Activated naive CD4-positive, alpha-beta T cell treated with anti-CD3 and anti-CD28 coated beads, Interleukin-2, amount 50 U/mL, for 16 hours (primary cell): ENCODE results near the gene RPAP2.
A peak's percentile ranks its signal among the peaks of the same experiment; 100 is the strongest.
"Not testable (repeated sequence)": the region's sequence is repeated elsewhere in the genome, so short reads cannot be mapped to it uniquely, and the experiment has no call there.

Experiments used
- DNase-seq: peaks from one replicate; pipeline ENCODE4 v3.0.0-alpha.2; 2020

Gene RPAP2

DNA sequence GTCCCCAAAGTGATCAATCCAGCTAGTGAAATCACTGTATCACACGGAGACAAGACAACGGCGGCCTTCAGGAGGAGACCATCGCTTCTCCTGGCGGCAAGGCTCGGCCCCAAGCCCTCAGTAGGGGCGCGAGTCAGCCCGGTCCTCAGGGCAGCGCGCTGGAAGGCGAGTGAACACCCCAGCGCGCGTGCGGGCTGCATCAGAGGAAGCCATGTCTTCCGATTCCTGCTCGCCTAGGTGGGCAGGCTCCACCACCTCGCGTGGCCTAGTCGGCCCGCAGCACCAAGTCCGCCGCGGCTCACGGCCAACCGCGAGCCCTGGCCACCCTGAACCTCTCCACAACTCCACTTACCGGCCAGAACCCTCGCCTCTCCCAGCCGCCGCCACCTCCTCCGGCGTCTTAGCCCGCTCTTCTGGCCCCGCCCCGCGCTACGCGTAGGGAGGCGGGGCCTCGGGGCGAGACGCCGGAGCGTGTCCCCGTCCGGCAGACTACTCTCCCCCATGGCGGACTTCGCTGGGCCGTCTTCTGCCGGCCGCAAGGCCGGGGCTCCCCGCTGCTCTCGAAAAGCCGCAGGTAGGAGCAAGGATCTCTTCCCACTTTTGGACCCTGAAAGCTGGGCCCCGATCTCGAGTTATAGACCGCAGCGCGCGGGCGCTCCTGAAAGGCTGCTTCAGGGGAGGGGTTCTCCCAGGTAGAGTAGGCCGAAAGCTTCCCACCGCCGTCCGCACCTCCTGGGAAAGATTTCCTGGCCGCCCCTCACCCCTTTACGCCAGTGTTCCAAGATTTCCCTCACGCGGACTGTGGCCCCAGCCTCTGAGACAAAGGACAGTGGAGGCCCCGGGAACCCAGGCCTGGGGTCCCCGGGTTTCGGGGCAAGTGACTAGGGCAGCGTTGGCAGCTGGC, at the start of gene RPAP2, which contains the start of gene GLMN:
RPAP2 (plus strand) TSS at position 487 of the 904 bp plus-strand sequence; CDS start at position 502, 15 bp downstream.
GLMN (minus strand) TSS at position 415 of the 904 bp plus-strand sequence. CDS start 988 bp downstream, outside the sequence.
- peak; percentile 74 for DNase-seq

GRCh38 chr1:92254714-92255113, 44.1 kb upstream of the RPAP2 start:
- not testable (repeated sequence) for DNase-seq

- DNase-seq = no peak
Measured at GRCh38 chr1:92259350-92259749, 39.5 kb upstream of the RPAP2 start.

GRCh38 chr1:92262516-92262915, 36.3 kb upstream of the RPAP2 start:
- DNase-seq = no peak

DNA sequence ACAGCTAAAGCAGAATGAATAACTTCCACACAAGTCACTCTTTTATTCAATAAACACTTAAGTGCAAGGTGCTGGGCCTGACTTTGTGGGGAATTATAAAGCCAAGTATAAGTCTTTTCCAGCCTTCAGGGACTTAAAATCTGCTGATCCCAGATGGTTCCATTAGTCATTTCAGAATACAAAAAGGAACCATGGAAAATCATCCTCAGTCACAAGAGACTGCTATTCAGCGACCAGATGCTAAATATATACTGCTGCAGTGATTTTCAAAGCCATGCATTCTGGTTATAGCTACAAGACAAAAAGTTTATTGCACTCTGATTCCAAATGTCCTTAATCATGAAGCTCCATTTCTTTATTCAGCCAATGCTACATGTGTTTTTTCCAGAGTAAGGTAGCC, 25.8 kb upstream of the RPAP2 start:
- no peak for DNase-seq

DNA sequence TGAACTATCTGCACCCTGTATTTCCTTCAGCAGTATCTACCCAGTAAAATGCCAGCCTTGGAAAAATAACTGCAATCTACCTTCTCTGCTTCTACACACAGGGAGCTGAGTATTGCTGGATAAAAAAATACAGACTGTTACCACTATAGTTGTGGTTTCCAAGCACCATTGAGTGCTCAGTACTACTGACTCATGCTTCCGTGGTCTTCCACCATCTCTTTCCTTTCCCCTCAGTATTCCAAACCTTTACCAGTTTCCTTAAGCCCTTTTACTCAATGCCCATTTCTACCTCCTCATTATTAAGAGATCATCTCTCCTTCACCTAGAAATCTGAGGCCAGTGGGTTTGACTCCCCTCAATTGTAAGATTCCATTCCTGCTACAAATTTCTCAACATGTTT, 23.9 kb upstream of the RPAP2 start:
- no peak for DNase-seq

- no peak for DNase-seq
Measured at GRCh38 chr1:92276082-92276481, 22.8 kb upstream of the RPAP2 start.

- no peak for DNase-seq
Measured at GRCh38 chr1:92277105-92277723, 21.6 kb upstream of the RPAP2 start.

- DNase-seq = not testable (repeated sequence)
Measured at GRCh38 chr1:92279781-92280180, 19.1 kb upstream of the RPAP2 start.

GRCh38 chr1:92281411-92281810, 17.4 kb upstream of the RPAP2 start:
- DNase-seq = not testable (repeated sequence)

DNA sequence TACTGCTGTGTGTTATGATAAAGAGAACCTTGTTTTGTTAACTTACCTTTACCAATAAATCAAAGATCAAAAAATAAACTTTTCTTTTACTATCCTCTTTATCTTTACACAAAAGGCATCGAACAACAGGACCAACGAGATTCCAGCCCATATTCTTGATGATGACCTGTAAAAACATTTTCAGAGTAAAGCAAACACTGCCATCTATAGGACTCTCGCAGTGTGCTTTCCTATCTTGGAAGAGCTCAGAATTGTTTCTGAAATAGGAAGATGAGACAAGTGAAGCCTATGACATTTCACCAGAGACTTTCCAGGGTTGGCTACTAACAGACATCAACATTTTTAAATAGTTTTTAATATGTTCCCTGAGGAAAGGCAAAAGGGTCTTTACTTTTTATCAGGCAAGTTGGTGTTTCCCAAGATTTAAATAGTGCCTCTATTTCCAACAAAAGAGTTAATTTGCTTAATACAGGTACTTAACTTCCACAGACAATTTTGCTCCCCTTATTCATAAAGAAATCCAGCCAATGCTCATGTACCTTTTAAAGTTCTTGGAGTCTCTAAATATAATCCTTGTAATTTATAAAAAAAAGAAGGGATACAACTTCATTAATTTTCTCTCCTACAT, 7.4 kb upstream of the RPAP2 start:
- no peak for DNase-seq

DNA sequence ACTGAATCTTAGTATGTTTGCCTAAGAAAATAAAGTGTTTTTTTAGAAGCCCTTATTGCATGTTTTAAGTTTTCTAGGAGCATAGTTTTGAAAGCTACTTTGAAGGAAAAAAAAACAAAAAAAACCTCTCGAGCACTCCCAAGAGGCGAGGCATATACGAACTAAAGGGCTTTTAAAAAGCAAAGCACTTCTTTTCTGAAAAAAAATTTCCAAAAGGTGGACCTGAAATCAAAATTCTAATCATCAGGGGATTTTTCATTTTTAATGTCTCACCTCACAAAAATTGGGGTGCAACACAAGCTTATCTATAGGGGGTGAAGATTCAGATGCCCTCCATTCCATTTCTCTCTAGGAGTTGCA, 666 bp upstream of the RPAP2 start:
- no peak for DNase-seq

- no peak for DNase-seq
Measured at GRCh38 chr1:92299477-92300150, 755 bp downstream of the RPAP2 start.

- no peak for DNase-seq
Measured at GRCh38 chr1:92301021-92301420, 2.2 kb downstream of the RPAP2 start.

DNA sequence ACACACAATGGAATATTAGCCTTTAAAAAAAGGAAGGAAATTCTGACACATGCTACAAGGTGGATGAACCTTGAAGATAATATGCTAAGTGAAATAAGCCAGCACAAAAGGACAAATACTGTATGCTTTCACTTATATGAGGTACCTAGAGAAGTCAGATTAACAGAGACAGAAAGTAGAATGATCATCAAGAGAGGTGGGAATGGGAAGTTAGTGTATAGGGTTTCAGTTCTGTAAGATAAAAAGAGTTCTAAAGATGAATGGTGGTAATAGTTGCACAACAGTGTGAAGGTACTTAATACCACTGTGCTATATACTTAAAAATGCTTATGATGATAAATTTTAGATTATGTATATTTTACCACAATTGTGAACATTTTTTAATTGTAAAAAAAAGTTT, 7.2 kb downstream of the RPAP2 start:
- DNase-seq = no peak

GRCh38 chr1:92307980-92308379, 9.1 kb downstream of the RPAP2 start:
- DNase-seq = no peak

DNA sequence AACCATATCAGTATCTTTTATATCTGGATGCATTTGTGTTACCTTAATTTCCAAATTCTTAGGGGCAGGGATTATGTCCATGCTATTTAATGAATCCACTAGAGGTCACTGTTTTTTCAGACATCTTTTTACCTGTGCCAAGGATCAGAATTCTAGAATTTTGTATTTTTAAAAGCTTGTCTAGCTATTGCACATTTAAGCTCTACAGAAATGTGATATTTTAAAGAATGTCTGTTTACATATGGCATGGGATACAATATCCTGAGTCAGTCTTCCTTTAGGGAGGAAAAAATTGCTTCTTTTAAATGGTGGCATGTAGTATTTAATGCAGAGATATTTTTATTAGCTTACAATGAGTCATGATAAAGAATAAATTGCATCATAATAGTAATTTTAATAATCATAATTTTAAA, 11.3 kb downstream of the RPAP2 start:
- no peak for DNase-seq

DNA sequence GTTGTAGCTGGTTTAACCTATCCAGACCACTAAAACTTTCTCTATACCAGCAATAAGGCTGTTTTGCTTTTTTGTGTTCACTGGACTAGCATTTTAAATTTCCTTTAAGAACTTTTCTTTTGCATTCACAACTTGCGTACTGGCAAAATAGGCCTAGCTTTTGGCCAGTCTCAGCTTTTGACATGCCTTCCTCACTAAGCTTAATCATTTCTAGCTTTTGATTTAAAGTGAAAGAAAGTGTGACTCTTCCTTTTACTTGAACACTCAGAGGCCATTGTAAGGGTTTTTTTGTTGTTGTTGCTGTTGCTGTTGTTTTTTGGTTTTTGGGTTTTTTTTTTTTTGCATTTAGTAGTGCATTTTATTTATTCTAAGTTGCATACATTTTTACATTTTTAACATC, 15.2 kb downstream of the RPAP2 start:
- no peak for DNase-seq

- DNase-seq = no peak
Measured at GRCh38 chr1:92315766-92316599, 17.1 kb downstream of the RPAP2 start.

DNA sequence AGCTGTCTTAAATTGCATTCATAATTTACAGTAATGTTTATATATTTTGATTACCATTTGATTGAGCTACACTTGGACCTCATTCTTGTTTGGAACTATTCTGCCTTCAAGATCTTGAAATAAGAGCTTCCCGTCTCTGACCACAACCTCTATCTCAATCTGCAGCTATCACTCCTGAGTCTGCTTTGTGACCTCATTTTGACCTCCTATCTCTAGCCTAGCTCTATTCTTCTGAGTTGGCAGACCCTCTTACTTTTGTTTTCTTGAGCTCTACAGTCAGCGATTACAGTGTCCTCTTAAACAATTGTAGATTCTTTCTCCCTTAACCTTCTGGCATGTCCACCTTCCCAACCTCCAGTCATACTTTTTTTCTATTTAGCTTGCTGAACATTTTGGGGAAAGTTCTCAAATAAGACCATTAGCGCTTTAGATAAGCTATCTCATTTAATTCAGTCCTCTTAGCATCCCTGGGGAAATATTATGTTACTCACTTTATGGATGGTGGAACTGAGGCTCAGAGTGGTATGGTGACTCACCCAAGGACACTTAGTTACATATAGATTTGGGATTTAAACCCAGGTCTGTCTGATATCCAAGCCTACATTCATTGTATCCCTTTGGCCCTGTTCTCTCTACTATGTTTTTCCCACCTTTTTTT, 19.1 kb downstream of the RPAP2 start:
- DNase-seq = no peak
